Left forelimb (tissue), 1 donor: ENCODE measurements around the gene SRGAP2B.
"Not testable (repeated sequence)": the region's sequence is repeated elsewhere in the genome, so short reads cannot be mapped to it uniquely, and the experiment has no call there.

Experiments used
- DNase-seq: peaks from one replicate; pipeline ENCODE4 v3.0.0-alpha.2; 2018; ENCODE audit warnings: low spot score

The SRGAP2B gene

GRCh38 chr1:144894454-144895201 lies 200.5 kb downstream of the SRGAP2B start:
- DNase-seq: not testable (repeated sequence)

- DNase-seq: not testable (repeated sequence)
These were observed 201.3 kb downstream of the SRGAP2B start for GRCh38 chr1:144893710-144894438.

GRCh38 chr1:144893062-144893461 lies 202.1 kb downstream of the SRGAP2B start:
- not testable (repeated sequence) for DNase-seq

- not testable (repeated sequence) for DNase-seq
These were observed 205.5 kb downstream of the SRGAP2B start for GRCh38 chr1:144889450-144890115.

- peak; percentile 60 for DNase-seq
These were observed 212.1 kb downstream of the SRGAP2B start for GRCh38 chr1:144883022-144883421.

- DNase-seq: not testable (repeated sequence)
These were observed 212.8 kb downstream of the SRGAP2B start for GRCh38 chr1:144882343-144882742.

- not testable (repeated sequence) for DNase-seq
These were observed 236.5 kb downstream of the SRGAP2B start for GRCh38 chr1:144858607-144859006.
